Diencephalon (tissue), 1 donor: ENCODE data around the gene TLL1. TPM values are rescaled to one million over a fixed set of nuclear protein-coding genes. Genes with fewer than 3 reads are reported as not detected.

Source experiments
- small RNA-seq: library from RNA; depleted of rRNA; stranded (forward); fragments of <200 nt; gene quantifications from one replicate; pipeline ENCODE3, GENCODE V24; 2014
- total RNA-seq: library from RNA; depleted of rRNA; stranded (reverse); fragments of >200 nt; gene quantifications from one replicate; pipeline ENCODE4 v1.2.3, GENCODE V29; 2014

Gene TLL1
- 4.6 TPM for total RNA-seq

DNA sequence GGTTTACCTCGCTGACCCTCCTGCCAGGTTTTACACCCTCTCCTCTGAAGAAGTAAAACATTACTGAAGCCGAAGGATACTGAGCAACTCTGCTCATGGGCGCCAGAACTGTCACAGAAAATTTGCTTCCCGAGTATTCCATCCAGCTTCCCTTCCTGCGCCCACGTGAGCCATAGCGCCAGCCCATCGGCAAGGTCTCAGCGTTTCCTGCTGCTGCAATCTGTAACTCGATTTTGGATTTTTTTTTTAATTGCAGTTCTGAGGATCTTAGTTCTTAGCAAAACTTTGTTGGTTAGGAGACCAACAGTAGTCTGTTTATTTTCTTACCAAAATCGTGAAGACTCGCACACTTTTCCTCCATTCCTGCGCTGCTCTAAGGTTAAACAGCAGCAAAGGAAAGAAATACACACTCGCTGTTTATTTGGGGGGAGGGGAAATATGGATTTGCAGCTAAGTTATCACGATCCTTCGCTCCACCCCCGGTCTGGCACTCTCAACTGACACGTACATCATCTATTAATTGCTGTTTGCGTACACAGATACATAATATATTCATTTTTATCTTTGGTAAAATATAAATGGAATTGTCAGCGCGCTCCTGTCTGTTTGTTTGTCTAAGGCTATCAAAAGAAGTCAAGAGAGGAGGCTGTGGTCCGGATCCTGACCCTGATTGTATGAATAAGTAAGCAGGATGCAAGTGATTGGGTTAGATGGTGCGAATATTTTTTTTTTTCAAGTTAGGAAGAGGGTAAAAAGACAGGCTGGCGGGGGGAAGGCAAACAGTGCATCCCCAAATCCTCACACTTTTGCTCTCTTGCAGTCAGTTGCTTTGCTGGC lies at the start of gene TLL1:
Gene TLL1 (plus strand): TSS at position 777 of the 837 bp plus-strand sequence. CDS start 668 bp downstream, outside the sequence.

Small RNAs within 50 kb of the gene (small RNA-seq; reads per million reads assigned to genes)
- gene RNA5SP170: not detected
